KMS-11 (cell line): ENCODE results near the gene KIAA1328.

Source experiments
- H2AFZ ChIP-seq: fragments of 200-600 bp; sonication (generic); 2 replicates; pipeline ENCODE4 v1.6.1; 2016; ENCODE audit warnings: antibody characterized with exemption, mixed run types, low read depth
- H3K27ac ChIP-seq: fragments of 200-600 bp; sonication (generic); 2 replicates; pipeline ENCODE4 v1.6.1; 2016; ENCODE audit warnings: mild to moderate bottlenecking, mixed run types
- H3K27me3 ChIP-seq: fragments of 200-600 bp; sonication (generic); 2 replicates; pipeline ENCODE4 v1.6.1; 2017; ENCODE audit warnings: mild to moderate bottlenecking, low read depth, mixed run types, moderate library complexity; ENCODE audit not compliant: insufficient read depth
- H3K36me3 ChIP-seq: fragments of 200-600 bp; sonication (generic); 2 replicates; pipeline ENCODE4 v1.6.1; 2017; ENCODE audit warnings: mild to moderate bottlenecking, mixed run types; ENCODE audit not compliant: insufficient read depth
- H3K4me1 ChIP-seq: fragments of 200-600 bp; sonication (generic); 2 replicates; pipeline ENCODE4 v1.6.1; 2016; ENCODE audit warnings: mild to moderate bottlenecking, low read depth, mixed run types; ENCODE audit not compliant: poor library complexity, severe bottlenecking
- H3K4me2 ChIP-seq: fragments of 200-600 bp; sonication (generic); 2 replicates; pipeline ENCODE4 v1.7.0; 2016; ENCODE audit warnings: mild to moderate bottlenecking, mixed run types
- H3K4me3 ChIP-seq: fragments of 200-600 bp; sonication (generic); IDR thresholded peaks from 2 replicates; pipeline ENCODE4 v1.6.1; 2017; ENCODE audit warnings: low read depth, low read length, mixed read lengths; ENCODE audit not compliant: insufficient read depth
- H3K79me2 ChIP-seq: fragments of 200-600 bp; sonication (generic); 2 replicates; pipeline ENCODE4 v1.6.1; 2016; ENCODE audit warnings: low read depth, mixed run types; ENCODE audit not compliant: insufficient read depth
- H3K9ac ChIP-seq: fragments of 200-600 bp; sonication (generic); 2 replicates; pipeline ENCODE4 v1.6.1; 2016; ENCODE audit warnings: mild to moderate bottlenecking, mixed run types
- H4K20me1 ChIP-seq: fragments of 200-600 bp; sonication (generic); 2 replicates; pipeline ENCODE4 v1.6.1; 2016; ENCODE audit warnings: mild to moderate bottlenecking, mixed run types; ENCODE audit not compliant: insufficient read depth
- TF ChIP-seq, protein P1 (sequence below): fragments of 200-600 bp; sonication (generic); conservative IDR thresholded peaks from 2 replicates; pipeline ENCODE4 v1.6.1; 2017; ENCODE audit warnings: low read depth, mild to moderate bottlenecking, antibody characterized with exemption, low read length, moderate library complexity, mixed read lengths

Gene KIAA1328

DNA sequence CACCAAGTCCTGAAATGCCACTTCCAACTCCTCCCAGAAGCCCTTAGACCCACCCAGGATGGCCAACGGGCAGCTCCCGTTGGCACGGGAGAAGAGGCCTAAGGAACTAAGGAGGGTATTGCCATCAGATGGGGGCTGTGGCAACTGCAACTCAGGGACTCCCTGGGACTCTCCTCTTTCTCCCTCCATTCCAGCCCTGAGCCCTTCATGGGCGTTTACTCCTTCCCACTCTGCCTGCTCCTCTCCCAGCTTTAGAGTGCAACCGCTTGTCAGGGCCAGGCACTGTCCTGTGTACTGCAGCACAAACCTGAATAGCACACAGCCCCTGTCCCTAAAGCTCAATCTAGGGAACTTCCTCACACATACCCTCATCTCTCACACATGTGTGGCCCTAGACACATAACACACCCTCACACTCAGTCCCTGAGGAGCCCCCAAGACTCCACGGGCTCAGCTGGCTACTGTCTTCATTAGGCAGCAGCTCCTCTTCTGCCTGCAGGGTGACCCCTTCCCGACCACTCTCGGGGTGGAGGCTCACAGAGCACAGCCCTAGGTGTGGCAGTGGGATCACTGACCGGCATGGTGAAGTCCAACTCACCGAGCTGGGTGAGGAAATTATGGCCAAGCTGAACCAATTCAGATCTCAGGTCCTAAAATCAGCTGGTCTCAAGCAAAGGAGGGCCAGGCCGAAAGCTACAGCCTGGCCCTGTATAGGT, 420.4 kb downstream of the KIAA1328 start:
- H2AFZ ChIP-seq, result no peak overlapping the region
- no peaks in the 10 kb centered on the region for H3K4me1 ChIP-seq
- no peaks in the 10 kb centered on the region for H3K79me2 ChIP-seq
- no peak overlapping the region for H3K9ac ChIP-seq
- no peaks in the 10 kb centered on the region for H3K27me3 ChIP-seq
- H3K27ac ChIP-seq, result no peak overlapping the region
- TF ChIP-seq, protein P1, sequence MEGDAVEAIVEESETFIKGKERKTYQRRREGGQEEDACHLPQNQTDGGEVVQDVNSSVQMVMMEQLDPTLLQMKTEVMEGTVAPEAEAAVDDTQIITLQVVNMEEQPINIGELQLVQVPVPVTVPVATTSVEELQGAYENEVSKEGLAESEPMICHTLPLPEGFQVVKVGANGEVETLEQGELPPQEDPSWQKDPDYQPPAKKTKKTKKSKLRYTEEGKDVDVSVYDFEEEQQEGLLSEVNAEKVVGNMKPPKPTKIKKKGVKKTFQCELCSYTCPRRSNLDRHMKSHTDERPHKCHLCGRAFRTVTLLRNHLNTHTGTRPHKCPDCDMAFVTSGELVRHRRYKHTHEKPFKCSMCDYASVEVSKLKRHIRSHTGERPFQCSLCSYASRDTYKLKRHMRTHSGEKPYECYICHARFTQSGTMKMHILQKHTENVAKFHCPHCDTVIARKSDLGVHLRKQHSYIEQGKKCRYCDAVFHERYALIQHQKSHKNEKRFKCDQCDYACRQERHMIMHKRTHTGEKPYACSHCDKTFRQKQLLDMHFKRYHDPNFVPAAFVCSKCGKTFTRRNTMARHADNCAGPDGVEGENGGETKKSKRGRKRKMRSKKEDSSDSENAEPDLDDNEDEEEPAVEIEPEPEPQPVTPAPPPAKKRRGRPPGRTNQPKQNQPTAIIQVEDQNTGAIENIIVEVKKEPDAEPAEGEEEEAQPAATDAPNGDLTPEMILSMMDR, result no peak
- H3K4me2 ChIP-seq, result no peak overlapping the region
- no peaks in the 10 kb centered on the region for H3K36me3 ChIP-seq
- no peak overlapping the region for H3K4me3 ChIP-seq
- H4K20me1 ChIP-seq, result no peaks in the 10 kb centered on the region

DNA sequence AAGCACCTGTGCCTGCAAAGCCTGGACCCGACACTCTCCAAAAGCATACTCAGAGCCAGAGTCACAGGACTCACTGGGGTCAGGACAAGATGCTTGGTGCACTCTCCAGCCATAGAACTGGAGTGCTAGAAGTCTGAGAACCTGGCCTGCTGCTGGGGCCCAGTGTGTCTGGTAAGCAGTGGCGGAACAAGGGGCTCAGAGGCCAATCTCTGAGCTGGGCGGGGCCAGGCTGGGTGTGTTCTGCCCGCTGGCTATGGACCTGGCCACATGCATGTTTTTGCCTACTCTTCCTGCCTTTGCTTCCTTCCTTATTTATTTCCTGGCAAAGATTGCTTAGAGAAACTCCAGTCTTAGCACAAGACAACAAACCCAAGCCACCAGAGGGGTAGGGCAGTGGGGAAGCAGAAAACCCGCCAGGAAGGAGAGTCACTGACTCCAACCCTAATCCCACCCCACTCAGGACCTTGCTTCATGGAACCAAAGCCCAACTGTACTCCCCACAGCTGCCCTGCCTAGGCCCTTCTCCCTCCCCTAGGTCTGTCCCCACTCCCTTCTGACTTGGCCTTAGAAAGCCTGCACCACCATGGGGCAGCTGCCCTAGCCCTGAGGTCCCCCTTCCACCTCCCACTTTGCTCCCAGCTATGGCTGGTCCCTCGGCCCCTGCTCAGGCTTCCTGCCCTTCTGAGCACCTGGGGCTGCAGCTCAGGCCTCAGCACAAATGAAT, 421.1 kb downstream of the KIAA1328 start:
- TF ChIP-seq, protein P1, result no peak
- Histone ChIP-seq H3K4me3 (no peak overlapping the region), H3K27ac (no peak overlapping the region), H4K20me1 (no peaks in the 10 kb centered on the region), H3K9ac (no peak overlapping the region), H3K27me3 (no peaks in the 10 kb centered on the region), H3K4me2 (no peak overlapping the region), H3K79me2 (no peaks in the 10 kb centered on the region), H2AFZ (no peak overlapping the region), H3K36me3 (no peaks in the 10 kb centered on the region), H3K4me1 (no peaks in the 10 kb centered on the region)

DNA sequence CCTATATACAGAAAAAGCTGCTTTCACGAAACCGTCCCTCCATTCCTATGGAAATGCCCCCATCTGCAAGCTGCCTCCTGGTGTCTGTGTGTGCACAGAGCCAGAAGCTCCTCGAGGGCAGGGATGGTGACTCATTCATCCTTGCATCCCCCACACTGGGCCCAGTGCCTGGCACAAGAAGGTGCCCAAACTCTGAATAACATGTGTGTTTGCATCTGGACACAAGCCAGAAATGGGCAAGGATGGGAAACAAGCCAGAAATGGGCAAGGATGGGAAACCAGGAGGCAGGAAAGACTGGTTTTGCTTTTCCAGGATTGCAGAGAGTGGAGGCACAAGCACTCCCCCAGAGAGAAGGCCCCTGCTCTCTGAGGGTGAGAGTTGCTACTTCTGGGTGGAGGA, 422.8 kb downstream of the KIAA1328 start:
- Histone ChIP-seq H3K4me2 (no peak overlapping the region), H4K20me1 (no peaks in the 10 kb centered on the region), H3K4me3 (no peak overlapping the region), H3K4me1 (no peaks in the 10 kb centered on the region), H3K36me3 (no peaks in the 10 kb centered on the region), H3K27me3 (no peaks in the 10 kb centered on the region), H2AFZ (no peak overlapping the region), H3K9ac (no peak overlapping the region), H3K27ac (no peak overlapping the region), H3K79me2 (no peaks in the 10 kb centered on the region)
- TF ChIP-seq, protein P1, result no peak

DNA sequence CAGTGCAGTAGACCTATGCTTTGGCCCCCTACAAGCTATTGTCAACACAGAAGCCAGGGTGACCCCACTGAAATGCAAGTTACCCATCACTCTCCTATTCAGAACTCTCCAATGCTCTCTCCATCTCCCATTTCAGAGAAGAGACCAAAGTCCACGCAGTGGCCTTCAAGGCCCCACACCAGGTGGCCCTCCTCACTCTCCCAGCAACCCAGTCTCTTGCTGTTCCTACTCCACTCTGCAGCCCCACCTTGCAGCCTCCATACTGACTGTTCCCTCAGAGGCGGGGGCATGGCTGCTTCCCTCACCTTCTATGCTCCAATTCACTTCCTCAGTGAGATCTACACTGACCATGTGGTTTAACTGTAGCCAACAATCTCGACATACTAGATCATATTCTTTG, 423.4 kb downstream of the KIAA1328 start:
- H2AFZ ChIP-seq, result no peak overlapping the region
- H3K79me2 ChIP-seq, result no peaks in the 10 kb centered on the region
- no peak overlapping the region for H3K9ac ChIP-seq
- no peaks in the 10 kb centered on the region for H3K4me1 ChIP-seq
- peak overlapping the region; percentile 32; the same call in 1 of the 2 replicates for H3K4me2 ChIP-seq
- TF ChIP-seq, protein P1, result no peak
- no peaks in the 10 kb centered on the region for H3K36me3 ChIP-seq
- H3K27me3 ChIP-seq, result no peaks in the 10 kb centered on the region
- no peaks in the 10 kb centered on the region for H4K20me1 ChIP-seq
- H3K27ac ChIP-seq, result no peak overlapping the region
- no peak overlapping the region for H3K4me3 ChIP-seq
